ENCODE results near the gene DMRT1.
A peak's percentile ranks its signal among the peaks of the same experiment; 100 is the strongest.
"Not testable (repeated sequence)": the region's sequence is repeated elsewhere in the genome, so short reads cannot be mapped to it uniquely, and the experiment has no call there.

The DMRT1 gene

GRCh38 chr9:908536-909205 lies 67.2 kb downstream of the DMRT1 start:
- FAIRE-seq (no peak), DNase-seq (ENCODE audit: insufficient read length, low spot score) (no peak)
- TF ChIP-seq SPI1 (IDR thresholded peaks at IDR 0.05; ENCODE audit: low read depth, low read length): no peak
- TF ChIP-seq POLR2A (IDR thresholded peaks at IDR 0.05; ENCODE audit: low read depth, low read length): no peak
- no peak for TF ChIP-seq PAX5 (IDR thresholded peaks at IDR 0.05; ENCODE audit: insufficient read depth, low read length, severe bottlenecking)
- no peak for TF ChIP-seq POU2F2 (IDR thresholded peaks at IDR 0.05; ENCODE audit: low read depth, low read length)
- TF ChIP-seq TAF1 (IDR thresholded peaks at IDR 0.05; ENCODE audit: low read depth, low read length): no peak
- TF ChIP-seq POLR2AphosphoS5 (IDR thresholded peaks at IDR 0.05; ENCODE audit: low read depth, low read length): no peak

- DNase-seq (ENCODE audit: insufficient read length, low spot score) (no peak), FAIRE-seq (no peak)
- no peak for TF ChIP-seq SPI1 (IDR thresholded peaks at IDR 0.05; ENCODE audit: low read depth, low read length)
- TF ChIP-seq POLR2A (IDR thresholded peaks at IDR 0.05; ENCODE audit: low read depth, low read length): no peak
- no peak for TF ChIP-seq POLR2AphosphoS5 (IDR thresholded peaks at IDR 0.05; ENCODE audit: low read depth, low read length)
- TF ChIP-seq PAX5 (IDR thresholded peaks at IDR 0.05; ENCODE audit: insufficient read depth, low read length, severe bottlenecking): no peak
- TF ChIP-seq POU2F2 (IDR thresholded peaks at IDR 0.05; ENCODE audit: low read depth, low read length): no peak
Measured at GRCh38 chr9:911005-911404, 69.5 kb downstream of the DMRT1 start.

- no peak for FAIRE-seq
Measured at GRCh38 chr9:912776-913175, 71.3 kb downstream of the DMRT1 start.

GRCh38 chr9:913526-913925 lies 72.0 kb downstream of the DMRT1 start:
- DNase-seq (ENCODE audit: insufficient read length, low spot score); FAIRE-seq: not testable (repeated sequence)

More at GRCh38 chr9:912776-913175, 71.3 kb downstream of the DMRT1 start:
- DNase-seq (ENCODE audit: insufficient read length, low spot score): no peak
- TF ChIP-seq POLR2A (IDR thresholded peaks at IDR 0.05; ENCODE audit: low read depth, low read length): no peak
- no peak for TF ChIP-seq PAX5 (IDR thresholded peaks at IDR 0.05; ENCODE audit: insufficient read depth, low read length, severe bottlenecking)
- TF ChIP-seq POLR2AphosphoS5 (IDR thresholded peaks at IDR 0.05; ENCODE audit: low read depth, low read length): no peak
- no peak for TF ChIP-seq SPI1 (IDR thresholded peaks at IDR 0.05; ENCODE audit: low read depth, low read length)
- no peak for TF ChIP-seq POU2F2 (IDR thresholded peaks at IDR 0.05; ENCODE audit: low read depth, low read length)
- no peak for TF ChIP-seq TAF1 (IDR thresholded peaks at IDR 0.05; ENCODE audit: low read depth, low read length)

- no peak for TF ChIP-seq POU2F2 (IDR thresholded peaks at IDR 0.05; ENCODE audit: low read depth, low read length)
- no peak for FAIRE-seq
- no peak for DNase-seq (ENCODE audit: insufficient read length, low spot score)
Measured at GRCh38 chr9:917730-918129, 76.2 kb downstream of the DMRT1 start.

- no peak for FAIRE-seq
- no peak for TF ChIP-seq POU2F2 (IDR thresholded peaks at IDR 0.05; ENCODE audit: low read depth, low read length)
- TF ChIP-seq SPI1 (IDR thresholded peaks at IDR 0.05; ENCODE audit: low read depth, low read length): no peak
- no peak for TF ChIP-seq PAX5 (IDR thresholded peaks at IDR 0.05; ENCODE audit: insufficient read depth, low read length, severe bottlenecking)
- TF ChIP-seq POLR2A (IDR thresholded peaks at IDR 0.05; ENCODE audit: low read depth, low read length): no peak
- TF ChIP-seq TAF1 (IDR thresholded peaks at IDR 0.05; ENCODE audit: low read depth, low read length): no peak
- no peak for TF ChIP-seq POLR2AphosphoS5 (IDR thresholded peaks at IDR 0.05; ENCODE audit: low read depth, low read length)
- DNase-seq (ENCODE audit: insufficient read length, low spot score): no peak
Measured at GRCh38 chr9:920927-921326, 79.4 kb downstream of the DMRT1 start.

- FAIRE-seq (no peak), DNase-seq (ENCODE audit: insufficient read length, low spot score) (no peak)
- TF ChIP-seq PAX5 (IDR thresholded peaks at IDR 0.05; ENCODE audit: insufficient read depth, low read length, severe bottlenecking): no peak
- no peak for TF ChIP-seq POU2F2 (IDR thresholded peaks at IDR 0.05; ENCODE audit: low read depth, low read length)
- TF ChIP-seq POLR2AphosphoS5 (IDR thresholded peaks at IDR 0.05; ENCODE audit: low read depth, low read length): no peak
- no peak for TF ChIP-seq TAF1 (IDR thresholded peaks at IDR 0.05; ENCODE audit: low read depth, low read length)
- TF ChIP-seq POLR2A (IDR thresholded peaks at IDR 0.05; ENCODE audit: low read depth, low read length): no peak
- TF ChIP-seq SPI1 (IDR thresholded peaks at IDR 0.05; ENCODE audit: low read depth, low read length): no peak
Measured at GRCh38 chr9:922171-922570, 80.7 kb downstream of the DMRT1 start.

- FAIRE-seq: no peak
- no peak for DNase-seq (ENCODE audit: insufficient read length, low spot score)
- no peak for TF ChIP-seq SPI1 (IDR thresholded peaks at IDR 0.05; ENCODE audit: low read depth, low read length)
- no peak for TF ChIP-seq POU2F2 (IDR thresholded peaks at IDR 0.05; ENCODE audit: low read depth, low read length)
- TF ChIP-seq POLR2A (IDR thresholded peaks at IDR 0.05; ENCODE audit: low read depth, low read length): no peak
- TF ChIP-seq POLR2AphosphoS5 (IDR thresholded peaks at IDR 0.05; ENCODE audit: low read depth, low read length): no peak
- TF ChIP-seq TAF1 (IDR thresholded peaks at IDR 0.05; ENCODE audit: low read depth, low read length): no peak
- TF ChIP-seq PAX5 (IDR thresholded peaks at IDR 0.05; ENCODE audit: insufficient read depth, low read length, severe bottlenecking): no peak
Measured at GRCh38 chr9:922731-923130, 81.2 kb downstream of the DMRT1 start.

GRCh38 chr9:926976-927375 lies 85.5 kb downstream of the DMRT1 start:
- no peak for DNase-seq (ENCODE audit: insufficient read length, low spot score)
- no peak for FAIRE-seq
- TF ChIP-seq POLR2A (IDR thresholded peaks at IDR 0.05; ENCODE audit: low read depth, low read length): no peak
- no peak for TF ChIP-seq POU2F2 (IDR thresholded peaks at IDR 0.05; ENCODE audit: low read depth, low read length)
- no peak for TF ChIP-seq PAX5 (IDR thresholded peaks at IDR 0.05; ENCODE audit: insufficient read depth, low read length, severe bottlenecking)
- no peak for TF ChIP-seq POLR2AphosphoS5 (IDR thresholded peaks at IDR 0.05; ENCODE audit: low read depth, low read length)
- TF ChIP-seq TAF1 (IDR thresholded peaks at IDR 0.05; ENCODE audit: low read depth, low read length): no peak
- no peak for TF ChIP-seq SPI1 (IDR thresholded peaks at IDR 0.05; ENCODE audit: low read depth, low read length)

- no peak for FAIRE-seq
- TF ChIP-seq TAF1 (IDR thresholded peaks at IDR 0.05; ENCODE audit: low read depth, low read length) (no peak), SPI1 (IDR thresholded peaks at IDR 0.05; ENCODE audit: low read depth, low read length) (no peak), PAX5 (IDR thresholded peaks at IDR 0.05; ENCODE audit: insufficient read depth, low read length, severe bottlenecking) (no peak), POU2F2 (IDR thresholded peaks at IDR 0.05; ENCODE audit: low read depth, low read length) (no peak), POLR2A (IDR thresholded peaks at IDR 0.05; ENCODE audit: low read depth, low read length) (no peak), POLR2AphosphoS5 (IDR thresholded peaks at IDR 0.05; ENCODE audit: low read depth, low read length) (no peak)
- DNase-seq (ENCODE audit: insufficient read length, low spot score): peak; percentile 19
Measured at GRCh38 chr9:928363-929042, 87.0 kb downstream of the DMRT1 start.
